Subcutaneous abdominal adipose tissue (tissue), 5 donors: ENCODE data around the gene ZNF853.
"Not testable (repeated sequence)": the region's sequence is repeated elsewhere in the genome, so short reads cannot be mapped to it uniquely, and the experiment has no call there.

Experiments used
- H3K27ac ChIP-seq: one replicate; pipeline ENCODE4 v1.7.0; 2013; ENCODE audit warnings: low read depth, mild to moderate bottlenecking, inconsistent platforms, low read length, moderate library complexity
- H3K27me3 ChIP-seq, 5 donors: one replicate each; pipeline ENCODE4 v1.7.0; 2013; ENCODE audit warnings: low read length in 5 of 5, inconsistent platforms in 1 of 5; ENCODE audit not compliant: control insufficient read depth in 5 of 5, insufficient read depth in 4 of 5
- H3K36me3 ChIP-seq, 5 donors: one replicate each; pipeline ENCODE4 v1.7.0; 2013; ENCODE audit warnings: low read length in 5 of 5; ENCODE audit not compliant: control insufficient read depth in 5 of 5, insufficient read depth in 5 of 5
- H3K4me1 ChIP-seq, 5 donors: one replicate each; pipeline ENCODE4 v1.7.0; 2013; ENCODE audit warnings: low read length in 5 of 5, mild to moderate bottlenecking in 3 of 5, moderate library complexity in 1 of 5; ENCODE audit not compliant: control insufficient read depth in 5 of 5, insufficient read depth in 5 of 5
- H3K4me3 ChIP-seq, 5 donors: one replicate each; pipeline ENCODE4 v1.7.0; 2013; ENCODE audit warnings: low read length in 5 of 5, low read depth in 1 of 5
- H3K9ac ChIP-seq, 5 donors: one replicate each; pipeline ENCODE4 v1.7.0; 2013; ENCODE audit warnings: low read length in 5 of 5, mild to moderate bottlenecking in 4 of 5, moderate library complexity in 3 of 5
- H3K9me3 ChIP-seq, 5 donors: one replicate each; pipeline ENCODE4 v1.7.0; 2013; ENCODE audit warnings: low read length in 5 of 5; ENCODE audit not compliant: control insufficient read depth in 5 of 5
- donor health status: healthy.
- donor health status: healthy.
- donor health status: healthy.
- donor health status: healthy.
- donor health status: healthy.

ZNF853 gene

DNA sequence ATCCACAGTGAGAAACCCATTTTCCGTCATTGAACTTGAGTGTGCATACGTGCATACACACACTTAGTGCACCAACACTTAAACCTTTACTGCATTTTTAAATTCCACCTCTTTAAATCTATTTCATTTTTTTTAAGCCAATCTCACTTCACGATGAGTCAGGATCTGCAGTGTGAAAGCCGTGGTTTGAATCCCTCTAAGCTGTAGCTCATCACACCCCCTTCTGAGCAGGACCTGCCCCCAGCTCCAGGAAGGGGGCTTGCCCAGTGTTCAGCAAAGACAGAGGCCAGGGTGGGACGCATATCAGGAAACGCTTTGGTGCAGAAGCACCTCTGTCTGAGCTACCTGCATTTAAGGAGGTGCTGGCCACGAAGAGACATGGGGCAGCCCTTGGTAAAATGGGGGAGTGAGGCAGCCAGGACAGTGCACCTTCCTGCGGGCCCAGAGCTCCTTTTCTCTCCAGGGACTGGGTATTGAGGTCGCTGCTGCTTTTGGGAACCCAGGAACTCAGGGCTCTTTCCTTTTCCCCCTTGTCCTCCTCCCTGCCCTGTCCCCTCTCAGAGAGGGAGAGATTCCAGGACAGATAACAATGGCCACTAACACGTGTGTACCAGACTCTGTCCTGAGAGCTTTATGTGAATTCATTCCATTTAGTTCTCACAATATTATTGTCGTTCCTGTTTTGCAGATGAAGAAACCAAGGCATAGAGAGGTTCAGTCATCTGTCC, 43.4 kb downstream of the ZNF853 start:
- Histone ChIP-seq H3K4me1 (peaks cover 0 to under 1% (median 0%) of the 10 kb centered on the region in 5 donors), H3K9ac (no peak overlapping the region), H3K36me3 (peaks cover 0 to 24% (median 17%) of the 10 kb centered on the region in 5 donors), H3K27me3 (peaks cover 0 to 9% (median 3%) of the 10 kb centered on the region in 5 donors), H3K27ac (no peak overlapping the region), H3K9me3 (no peaks in the 10 kb centered on the region), H3K4me3 (no peak overlapping the region)

DNA sequence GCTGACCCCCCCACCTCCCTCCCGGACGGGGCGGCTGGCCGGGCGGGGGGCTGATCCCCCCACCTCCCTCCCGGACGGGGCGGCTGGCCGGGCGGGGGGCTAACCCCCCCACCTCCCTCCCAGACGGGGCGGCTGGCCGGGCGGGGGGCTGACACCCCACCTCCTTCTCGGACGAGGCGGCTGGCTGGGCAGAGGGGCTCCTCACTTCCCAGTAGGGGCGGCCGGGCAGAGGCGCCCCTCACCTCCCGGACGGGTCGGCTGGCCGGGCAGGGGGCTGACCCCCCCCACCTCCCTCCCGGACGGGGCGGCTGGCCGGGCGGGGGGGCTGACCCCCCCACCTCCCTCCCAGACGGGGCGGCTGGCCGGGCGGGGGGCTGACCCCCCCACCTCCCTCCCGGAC, 55.4 kb downstream of the ZNF853 start:
- not testable (repeated sequence) for H3K27ac ChIP-seq, H3K36me3 ChIP-seq, H3K4me1 ChIP-seq, H3K4me3 ChIP-seq, H3K27me3 ChIP-seq, H3K9ac ChIP-seq
- H3K9me3 ChIP-seq = peaks cover 24 to 49% (median 46%) of the 10 kb centered on the region in 5 donors
